Hepatocyte (in vitro differentiated cells): ENCODE data around the gene UBE2D2. TPM values are rescaled to one million over a fixed set of nuclear protein-coding genes. Genes with fewer than 3 reads are reported as not detected.

Experiments
- DNase-seq: peaks from one replicate; pipeline ENCODE4 v3.0.0-alpha.2; 2016; ENCODE audit warnings: low spot score
- H2AFZ ChIP-seq: fragments of 200-600 bp; sonication (generic); 2 replicates; pipeline ENCODE4 v1.6.0; 2016; ENCODE audit warnings: antibody characterized with exemption, mild to moderate bottlenecking
- H3K27ac ChIP-seq: fragments of 200-600 bp; sonication (generic); 2 replicates; pipeline ENCODE4 v1.5.1; 2016; ENCODE audit warnings: mild to moderate bottlenecking
- H3K27me3 ChIP-seq: fragments of 200-600 bp; sonication (generic); 2 replicates; pipeline ENCODE4 v1.6.1; 2016
- H3K36me3 ChIP-seq: fragments of 200-600 bp; sonication (generic); replicated peaks from 2 replicates; pipeline ENCODE4 v1.5.1; 2016; ENCODE audit warnings: low read depth; ENCODE audit not compliant: insufficient read depth
- H3K4me1 ChIP-seq: fragments of 200-600 bp; sonication (generic); 2 replicates; pipeline ENCODE4 v1.5.1; 2016; ENCODE audit warnings: mild to moderate bottlenecking, moderate library complexity; ENCODE audit not compliant: insufficient read depth
- H3K4me2 ChIP-seq: fragments of 200-600 bp; sonication (generic); 2 replicates; pipeline ENCODE4 v1.6.0; 2016
- H3K4me3 ChIP-seq: fragments of 200-600 bp; sonication (generic); 2 replicates; pipeline ENCODE4 v1.5.1; 2016; ENCODE audit warnings: mild to moderate bottlenecking
- H3K79me2 ChIP-seq: fragments of 200-600 bp; sonication (generic); 2 replicates; pipeline ENCODE4 v1.6.0; 2017; ENCODE audit warnings: mild to moderate bottlenecking
- H3K9me2 ChIP-seq: fragments of 200-600 bp; sonication (generic); replicated peaks from 2 replicates; pipeline ENCODE4 v1.6.0; 2017; ENCODE audit warnings: mild to moderate bottlenecking; ENCODE audit not compliant: insufficient read depth
- H3K9me3 ChIP-seq: fragments of 200-600 bp; sonication (generic); 2 replicates; pipeline ENCODE4 v1.5.1; 2016; ENCODE audit warnings: low read depth, mild to moderate bottlenecking
- H4K20me1 ChIP-seq: fragments of 200-600 bp; sonication (generic); 2 replicates; pipeline ENCODE4 v1.6.0; 2016; ENCODE audit warnings: mild to moderate bottlenecking; ENCODE audit not compliant: insufficient read depth, poor library complexity, severe bottlenecking
- EZH2 ChIP-seq: fragments of 200-600 bp; sonication (generic); IDR thresholded peaks from 2 replicates; pipeline ENCODE4 v1.6.1; 2016; ENCODE audit warnings: antibody characterized with exemption, mild to moderate bottlenecking, borderline replicate concordance
- EZH2phosphoT487 ChIP-seq: fragments of 200-600 bp; sonication (generic); IDR thresholded peaks from one replicate; pipeline ENCODE4 v1.6.1; 2018; ENCODE audit warnings: antibody characterized with exemption, mild to moderate bottlenecking, low read depth, moderate library complexity; ENCODE audit not compliant: unreplicated experiment, severe bottlenecking
- WGBS: methylation state at CpG from one replicate; pipeline ENCODE4 v1.1.6; 2016; ENCODE audit warnings: low lambda C conversion rate; ENCODE audit errors: missing lambda C conversion rate; 5-methylcytosine and 5-hydroxymethylcytosine counted together
- polyA plus RNA-seq: library from polyadenylated mRNA; unstranded; fragments of >200 nt; fragmentation: Nextera tagmentation; extraction: Ambion mirVana; gene quantifications from 2 replicates; pipeline ENCODE4 v1.2.1, GENCODE V29; 2016
- total RNA-seq: library from RNA; depleted of rRNA; stranded (reverse); fragments of >200 nt; gene quantifications from 2 replicates; pipeline ENCODE4 v1.2.3, GENCODE V29; 2014
- TF ChIP-seq, protein P1 (sequence below): fragments of 200-600 bp; sonication (generic); IDR thresholded peaks from 2 replicates; pipeline ENCODE4 v1.5.1; 2016; ENCODE audit warnings: antibody characterized with exemption, mild to moderate bottlenecking; ENCODE audit not compliant: poor library complexity

The UBE2D2 gene
- total and polyA plus RNA-seq, 2 experiments from 2014 or later, result 85.9 to 182 TPM

DNA sequence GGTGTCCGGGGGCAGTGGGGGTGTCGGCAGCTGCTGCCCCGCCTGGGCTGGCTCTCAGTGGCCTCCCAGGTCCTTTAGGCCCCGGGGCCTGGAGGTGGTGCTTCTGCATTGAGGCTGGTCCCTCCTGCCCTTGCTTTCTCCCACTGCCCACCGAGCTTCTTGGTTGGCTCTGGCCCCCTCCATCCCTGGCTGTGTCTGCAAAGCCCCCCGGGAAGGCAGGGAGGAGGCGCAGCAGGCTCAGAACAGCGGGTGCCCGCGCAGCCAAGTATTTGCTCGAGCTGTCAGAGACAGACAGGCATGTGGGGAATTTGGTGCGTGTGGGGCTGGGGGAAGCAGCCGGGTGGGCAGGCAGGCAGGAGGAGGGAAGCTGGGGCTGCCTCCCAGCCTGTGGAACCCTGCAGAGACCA is 98.6 kb downstream of the UBE2D2 start:
- no peaks in the 10 kb centered on the region for H3K9me2 ChIP-seq
- H3K27me3 ChIP-seq, result no peaks in the 10 kb centered on the region
- H3K79me2 ChIP-seq, result peaks cover 96% of the 10 kb centered on the region
- TF ChIP-seq, protein P1, sequence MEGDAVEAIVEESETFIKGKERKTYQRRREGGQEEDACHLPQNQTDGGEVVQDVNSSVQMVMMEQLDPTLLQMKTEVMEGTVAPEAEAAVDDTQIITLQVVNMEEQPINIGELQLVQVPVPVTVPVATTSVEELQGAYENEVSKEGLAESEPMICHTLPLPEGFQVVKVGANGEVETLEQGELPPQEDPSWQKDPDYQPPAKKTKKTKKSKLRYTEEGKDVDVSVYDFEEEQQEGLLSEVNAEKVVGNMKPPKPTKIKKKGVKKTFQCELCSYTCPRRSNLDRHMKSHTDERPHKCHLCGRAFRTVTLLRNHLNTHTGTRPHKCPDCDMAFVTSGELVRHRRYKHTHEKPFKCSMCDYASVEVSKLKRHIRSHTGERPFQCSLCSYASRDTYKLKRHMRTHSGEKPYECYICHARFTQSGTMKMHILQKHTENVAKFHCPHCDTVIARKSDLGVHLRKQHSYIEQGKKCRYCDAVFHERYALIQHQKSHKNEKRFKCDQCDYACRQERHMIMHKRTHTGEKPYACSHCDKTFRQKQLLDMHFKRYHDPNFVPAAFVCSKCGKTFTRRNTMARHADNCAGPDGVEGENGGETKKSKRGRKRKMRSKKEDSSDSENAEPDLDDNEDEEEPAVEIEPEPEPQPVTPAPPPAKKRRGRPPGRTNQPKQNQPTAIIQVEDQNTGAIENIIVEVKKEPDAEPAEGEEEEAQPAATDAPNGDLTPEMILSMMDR, result no peak
- no peak for TF ChIP-seq EZH2
- TF ChIP-seq EZH2phosphoT487, result no peak
- 29% methylated on average over 11 of the region's 13 CpGs for WGBS
- no peaks in the 10 kb centered on the region for H3K36me3 ChIP-seq
- H3K9me3 ChIP-seq, result no peaks in the 10 kb centered on the region
- H3K4me1 ChIP-seq, result peaks cover 70% of the 10 kb centered on the region
- no peak overlapping the region for H3K4me3 ChIP-seq
- no peak for DNase-seq
- H3K4me2 ChIP-seq, result peak overlapping the region; percentile 72
- H4K20me1 ChIP-seq, result peaks cover 86% of the 10 kb centered on the region
- H2AFZ ChIP-seq, result no peak overlapping the region
- H3K27ac ChIP-seq, result peak overlapping the region; percentile 82

DNA sequence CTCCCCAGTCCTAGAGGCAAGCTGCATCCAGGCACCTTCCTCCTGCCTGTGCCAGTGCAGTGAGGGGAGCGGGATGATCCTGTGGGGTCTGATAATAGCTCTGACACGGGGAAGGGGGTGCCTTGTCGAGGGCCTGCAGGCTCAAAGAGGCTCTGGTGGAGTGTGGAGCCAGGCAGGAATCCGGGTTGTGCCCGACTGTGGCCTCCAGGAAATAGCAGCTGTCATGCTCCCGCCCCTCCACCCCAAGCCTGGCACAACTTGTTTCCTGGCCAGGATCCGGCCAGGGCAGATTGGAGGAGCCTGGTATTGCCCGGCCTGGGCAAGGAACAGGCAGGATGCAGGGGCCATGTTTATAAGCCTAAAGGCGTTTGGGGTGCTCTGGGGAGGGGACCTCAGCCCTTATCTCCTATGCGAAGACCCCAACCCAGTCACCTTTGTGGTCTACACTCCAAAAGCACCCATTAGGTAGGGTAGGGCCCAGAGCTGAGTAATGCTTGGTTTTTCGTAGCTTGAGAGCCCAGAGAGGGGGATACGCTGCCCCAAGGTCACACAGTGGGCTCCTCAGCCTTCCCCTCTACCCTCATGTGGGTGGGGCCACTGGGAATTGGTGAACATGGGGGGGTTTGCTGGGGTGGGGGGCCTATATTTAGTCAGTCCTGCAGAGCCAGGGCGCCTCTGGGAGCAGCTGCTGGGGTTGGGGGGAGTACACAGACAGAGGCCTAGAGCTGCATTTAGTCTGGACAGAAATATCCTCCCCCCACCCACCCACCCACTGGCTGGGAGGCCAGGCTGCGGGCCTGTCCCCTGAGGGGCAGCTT is 99.2 kb downstream of the UBE2D2 start:
- no peaks in the 10 kb centered on the region for H3K9me2 ChIP-seq
- no peak overlapping the region for H2AFZ ChIP-seq
- no peaks in the 10 kb centered on the region for H3K27me3 ChIP-seq
- 65% methylated on average over 13 of the region's 14 CpGs for WGBS
- H3K4me2 ChIP-seq, result peak overlapping the region; percentile 72
- peaks cover 96% of the 10 kb centered on the region for H3K79me2 ChIP-seq
- H3K27ac ChIP-seq, result peak overlapping the region; percentile 82
- H3K9me3 ChIP-seq, result no peaks in the 10 kb centered on the region
- no peaks in the 10 kb centered on the region for H3K36me3 ChIP-seq
- H3K4me3 ChIP-seq, result no peak overlapping the region
- DNase-seq, result no peak
- no peak for TF ChIP-seq EZH2
- H4K20me1 ChIP-seq, result peaks cover 86% of the 10 kb centered on the region
- H3K4me1 ChIP-seq, result peaks cover 64% of the 10 kb centered on the region

DNA sequence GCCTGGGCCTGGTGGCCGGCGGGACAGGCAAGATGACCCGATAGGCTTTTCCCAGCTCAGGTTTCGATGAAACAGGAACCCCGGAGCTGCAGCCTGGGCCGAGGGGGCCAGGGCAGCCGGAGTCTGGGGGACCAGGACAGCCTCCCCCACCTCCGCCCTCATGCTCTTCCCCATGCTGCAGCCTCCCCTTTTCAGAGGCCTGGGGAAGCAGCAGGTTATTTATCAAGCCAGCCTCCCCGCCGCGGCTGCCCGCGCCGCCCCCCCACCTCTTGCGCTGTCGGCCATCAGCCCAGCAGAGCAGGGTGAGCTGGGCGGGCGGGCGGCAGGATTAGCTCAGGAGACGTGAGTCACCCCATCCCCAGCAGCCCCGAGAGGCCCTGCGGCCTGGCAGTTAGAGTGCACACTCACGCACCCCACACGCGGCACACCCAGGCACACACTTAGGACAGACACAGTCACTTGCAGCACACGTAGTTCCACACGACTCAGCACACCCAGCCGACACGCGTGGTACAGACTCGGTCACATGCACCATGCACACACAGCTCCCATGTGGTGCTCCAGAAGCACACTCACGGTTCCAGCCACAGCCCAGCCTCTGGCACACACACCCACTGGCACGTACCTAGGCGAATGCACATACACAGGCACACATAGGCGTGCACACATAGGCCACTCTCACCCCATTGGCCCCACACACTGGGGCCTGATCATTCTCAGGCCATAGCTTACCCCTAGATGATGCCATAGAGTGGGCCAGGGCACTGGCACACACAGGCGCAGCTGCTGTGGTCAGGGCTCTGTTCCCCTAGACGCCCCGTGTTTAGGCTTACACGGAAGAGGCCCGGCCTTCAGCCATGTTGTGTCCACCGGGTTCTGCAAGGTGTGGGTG is 100.0 kb downstream of the UBE2D2 start:
- H3K36me3 ChIP-seq, result no peaks in the 10 kb centered on the region
- peak; percentile 92 for DNase-seq
- no peaks in the 10 kb centered on the region for H3K9me2 ChIP-seq
- H3K27me3 ChIP-seq, result no peaks in the 10 kb centered on the region
- peaks cover 55% of the 10 kb centered on the region for H3K4me1 ChIP-seq
- no peak overlapping the region for H3K4me3 ChIP-seq
- no peaks in the 10 kb centered on the region for H3K9me3 ChIP-seq
- peaks cover 91% of the 10 kb centered on the region for H4K20me1 ChIP-seq
- H2AFZ ChIP-seq, result no peak overlapping the region
- peaks cover 97% of the 10 kb centered on the region for H3K79me2 ChIP-seq
- H3K27ac ChIP-seq, result peak overlapping the region; percentile 84
- peak overlapping the region; percentile 72 for H3K4me2 ChIP-seq
- no peak for TF ChIP-seq EZH2
- no peak for TF ChIP-seq EZH2phosphoT487
- TF ChIP-seq, protein P1, result no peak
- WGBS, result 67% methylated on average over 38 of the region's 41 CpGs

DNA sequence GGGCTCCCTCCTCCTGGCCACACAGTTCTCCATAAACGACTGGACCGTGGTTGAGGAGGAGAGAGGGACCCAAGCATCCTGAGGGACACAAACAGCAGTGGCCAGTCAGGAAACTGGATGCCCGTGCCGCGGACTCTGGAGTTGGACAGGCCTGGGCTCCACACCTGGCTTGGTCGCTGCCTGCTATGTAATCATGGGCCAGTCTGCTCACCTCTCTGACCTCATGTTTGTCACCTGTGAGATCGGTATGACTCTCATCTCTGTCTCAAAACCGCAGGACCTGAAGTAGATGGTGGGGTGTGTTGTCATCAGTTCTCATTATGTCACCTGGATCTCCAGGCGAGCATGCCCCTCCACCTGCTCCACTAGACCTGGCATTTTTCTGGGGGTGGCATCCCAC is 101.5 kb downstream of the UBE2D2 start:
- DNase-seq, result no peak
- peaks cover 42% of the 10 kb centered on the region for H3K4me1 ChIP-seq
- TF ChIP-seq, protein P1, result no peak
- no peak for TF ChIP-seq EZH2phosphoT487
- TF ChIP-seq EZH2, result no peak
- WGBS, result 88% methylated on average over 9 of the region's 9 CpGs
- H3K27me3 ChIP-seq, result no peaks in the 10 kb centered on the region
- peaks cover 97% of the 10 kb centered on the region for H3K79me2 ChIP-seq
- no peak overlapping the region for H3K27ac ChIP-seq
- no peaks in the 10 kb centered on the region for H3K9me3 ChIP-seq
- H2AFZ ChIP-seq, result no peak overlapping the region
- no peaks in the 10 kb centered on the region for H3K9me2 ChIP-seq
- H3K4me3 ChIP-seq, result no peak overlapping the region
- peaks cover 92% of the 10 kb centered on the region for H4K20me1 ChIP-seq
- no peaks in the 10 kb centered on the region for H3K36me3 ChIP-seq
- no peak overlapping the region for H3K4me2 ChIP-seq
